Measurements from ENCODE around the gene SLC6A19. TPM values are rescaled to one million over a fixed set of nuclear protein-coding genes. Genes with fewer than 3 reads are reported as not detected.

Gene SLC6A19
- total and polyA plus RNA-seq, 2 donors (not counting 1 experiment from before 2014, with no cell fraction given) = not detected

DNA sequence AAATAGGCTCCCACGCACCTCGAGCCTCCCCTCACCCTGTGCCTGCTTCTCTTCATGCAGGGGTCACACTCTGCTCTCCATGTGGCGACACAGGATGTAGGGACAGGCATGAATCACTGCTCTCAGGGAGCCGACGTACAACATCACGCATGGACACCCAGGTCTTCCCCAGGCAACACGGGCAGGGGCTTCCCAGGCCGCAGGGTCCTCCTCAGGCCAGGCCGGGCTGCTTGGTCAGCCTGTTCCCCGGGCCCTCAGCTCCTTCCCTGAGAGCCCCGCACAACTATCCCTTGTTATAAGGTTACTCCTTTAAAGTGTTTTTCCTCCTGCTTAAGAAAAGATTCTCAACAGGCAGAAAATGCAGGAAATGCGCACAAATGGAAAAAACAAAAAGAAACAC lies 24.8 kb downstream of the SLC6A19 start:
- no peaks in the 10 kb centered on the region for H3K9me3 Mint-ChIP-seq (ENCODE audit: insufficient read depth)
- no peaks in the 10 kb centered on the region for H3K9me3 ChIP-seq (ENCODE audit: control extremely low read depth in 1 of 3, control insufficient read depth in 2 of 3, insufficient read depth in 1 of 3, low read length in 2 of 3)
- WGBS (ENCODE audit: insufficient coverage) = 80% methylated on average over 11 of the region's 12 CpGs
- CTCF ChIA-PET = no interaction called here
- no peak for ATAC-seq (ENCODE audit: low read depth)
- peaks cover 0 to 7% (median 0%) of the 10 kb centered on the region in 4 experiments for H3K27me3 ChIP-seq (replicated peaks in 1 of 4; ENCODE audit: control extremely low read depth in 1 of 4, control insufficient read depth in 3 of 4, insufficient read depth in 4 of 4, low read length in 3 of 4)
- no peak overlapping the region for H3K27ac ChIP-seq (ENCODE audit: low read length in 2 of 2)
- peaks cover 12% of the 10 kb centered on the region for H3K27me3 Mint-ChIP-seq
- no peaks in the 10 kb centered on the region for H4K20me1 ChIP-seq (ENCODE audit: control insufficient read depth, insufficient read depth, low read length, poor library complexity, severe bottlenecking)
- H3K4me3 Mint-ChIP-seq = no peak overlapping the region
- H3K27ac Mint-ChIP-seq = no peak overlapping the region
- no peaks in the 10 kb centered on the region for H3K36me3 ChIP-seq (replicated peaks in 1 of 2; ENCODE audit: control extremely low read depth in 1 of 2, control insufficient read depth in 1 of 2, extremely low read depth in 1 of 2, insufficient read depth in 2 of 2, low read length in 1 of 2)
- no peak overlapping the region for H2AFZ ChIP-seq (ENCODE audit: insufficient read depth, low read depth, low read length, poor library complexity, severe bottlenecking)
- no peaks in the 10 kb centered on the region for H3K79me2 ChIP-seq (ENCODE audit: control insufficient read depth, insufficient read depth, low read length)
- POLR2A ChIA-PET = no interaction called here
- TF ChIP-seq EZH2 (IDR thresholded peaks at IDR 0.05; ENCODE audit: borderline replicate concordance, insufficient read depth, low read depth, low read length, poor library complexity, severe bottlenecking) = no peak
- TF ChIP-seq, protein P1, sequence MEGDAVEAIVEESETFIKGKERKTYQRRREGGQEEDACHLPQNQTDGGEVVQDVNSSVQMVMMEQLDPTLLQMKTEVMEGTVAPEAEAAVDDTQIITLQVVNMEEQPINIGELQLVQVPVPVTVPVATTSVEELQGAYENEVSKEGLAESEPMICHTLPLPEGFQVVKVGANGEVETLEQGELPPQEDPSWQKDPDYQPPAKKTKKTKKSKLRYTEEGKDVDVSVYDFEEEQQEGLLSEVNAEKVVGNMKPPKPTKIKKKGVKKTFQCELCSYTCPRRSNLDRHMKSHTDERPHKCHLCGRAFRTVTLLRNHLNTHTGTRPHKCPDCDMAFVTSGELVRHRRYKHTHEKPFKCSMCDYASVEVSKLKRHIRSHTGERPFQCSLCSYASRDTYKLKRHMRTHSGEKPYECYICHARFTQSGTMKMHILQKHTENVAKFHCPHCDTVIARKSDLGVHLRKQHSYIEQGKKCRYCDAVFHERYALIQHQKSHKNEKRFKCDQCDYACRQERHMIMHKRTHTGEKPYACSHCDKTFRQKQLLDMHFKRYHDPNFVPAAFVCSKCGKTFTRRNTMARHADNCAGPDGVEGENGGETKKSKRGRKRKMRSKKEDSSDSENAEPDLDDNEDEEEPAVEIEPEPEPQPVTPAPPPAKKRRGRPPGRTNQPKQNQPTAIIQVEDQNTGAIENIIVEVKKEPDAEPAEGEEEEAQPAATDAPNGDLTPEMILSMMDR (IDR thresholded peaks at IDR 0.05) = no peak
- H3K4me2 ChIP-seq (replicated peaks; ENCODE audit: low read depth, low read length, poor library complexity, severe bottlenecking) = no peak overlapping the region
- no peak overlapping the region for H3K9ac ChIP-seq (ENCODE audit: low read length)
- no peak for DNase-seq
- no peaks in the 10 kb centered on the region for H3K4me1 ChIP-seq (ENCODE audit: control insufficient read depth in 2 of 2, insufficient read depth in 2 of 2, low read length in 2 of 2)
- H3K4me3 ChIP-seq (ENCODE audit: control extremely low read depth in 1 of 5, extremely low read depth in 1 of 5, insufficient read depth in 1 of 5, low read depth in 2 of 5, low read length in 4 of 5) = no peak overlapping the region
- no peaks in the 10 kb centered on the region for H3K4me1 Mint-ChIP-seq
- intact Hi-C loops (cut with micrococcal nuclease) = no loop called here

DNA sequence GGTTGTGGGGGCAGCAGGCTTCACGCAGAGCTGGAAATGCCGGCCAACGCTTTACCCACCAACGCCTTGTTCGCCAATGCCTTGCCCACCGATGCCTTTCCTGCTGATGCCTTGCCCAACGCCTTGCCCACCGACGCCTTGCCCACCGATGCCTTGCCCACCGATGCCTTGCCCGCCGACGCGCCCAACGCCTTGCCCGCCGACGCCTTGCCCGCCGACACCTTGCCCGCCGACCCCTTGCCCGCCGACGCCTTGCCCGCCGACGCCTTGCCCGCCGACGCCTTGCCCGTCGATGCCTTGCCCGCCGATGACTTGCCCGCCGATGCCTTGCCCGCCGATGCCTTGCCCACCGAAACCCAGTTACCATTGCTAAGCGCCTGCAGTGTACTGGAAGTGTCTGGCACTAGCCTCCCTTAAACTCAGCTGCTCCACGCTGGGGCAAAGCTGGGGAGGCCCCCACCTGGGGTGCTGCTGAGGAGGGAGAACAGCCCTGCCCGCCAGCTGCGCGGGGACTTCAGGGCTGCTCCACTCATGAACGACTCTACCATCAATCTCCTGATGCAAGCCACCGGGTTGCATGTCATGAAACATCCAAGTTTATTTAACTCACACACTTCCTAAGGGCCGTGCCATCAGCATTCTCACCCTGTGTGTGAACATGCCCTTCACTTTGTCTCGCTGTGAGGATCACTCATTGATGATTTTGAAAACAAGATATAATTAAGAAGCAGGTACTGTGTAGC lies 25.6 kb downstream of the SLC6A19 start:
- no peak overlapping the region for H3K9ac ChIP-seq (ENCODE audit: low read length)
- 93% methylated on average over 48 of the region's 50 CpGs for WGBS (ENCODE audit: insufficient coverage)
- no peaks in the 10 kb centered on the region for H3K4me1 Mint-ChIP-seq

More for the DNA sequence above, 25.6 kb downstream of the SLC6A19 start:
- Histone ChIP-seq H2AFZ (ENCODE audit: insufficient read depth, low read depth, low read length, poor library complexity, severe bottlenecking) (no peak overlapping the region), H4K20me1 (ENCODE audit: control insufficient read depth, insufficient read depth, low read length, poor library complexity, severe bottlenecking) (no peaks in the 10 kb centered on the region), H3K4me2 (replicated peaks; ENCODE audit: low read depth, low read length, poor library complexity, severe bottlenecking) (no peak overlapping the region), H3K27me3 (replicated peaks in 1 of 4; ENCODE audit: control extremely low read depth in 1 of 4, control insufficient read depth in 3 of 4, insufficient read depth in 4 of 4, low read length in 3 of 4) (peaks cover 0 to 7% (median 0%) of the 10 kb centered on the region in 4 experiments), H3K36me3 (replicated peaks in 1 of 2; ENCODE audit: control extremely low read depth in 1 of 2, control insufficient read depth in 1 of 2, extremely low read depth in 1 of 2, insufficient read depth in 2 of 2, low read length in 1 of 2) (no peaks in the 10 kb centered on the region), H3K79me2 (ENCODE audit: control insufficient read depth, insufficient read depth, low read length) (no peaks in the 10 kb centered on the region), H3K4me3 (ENCODE audit: control extremely low read depth in 1 of 5, extremely low read depth in 1 of 5, insufficient read depth in 1 of 5, low read depth in 2 of 5, low read length in 4 of 5) (no peak overlapping the region), H3K27ac (ENCODE audit: low read length in 2 of 2) (no peak overlapping the region), H3K9me3 (ENCODE audit: control extremely low read depth in 1 of 3, control insufficient read depth in 2 of 3, insufficient read depth in 1 of 3, low read length in 2 of 3) (no peaks in the 10 kb centered on the region), H3K4me1 (ENCODE audit: control insufficient read depth in 2 of 2, insufficient read depth in 2 of 2, low read length in 2 of 2) (no peaks in the 10 kb centered on the region)
- TF ChIP-seq EZH2 (IDR thresholded peaks at IDR 0.05; ENCODE audit: borderline replicate concordance, insufficient read depth, low read depth, low read length, poor library complexity, severe bottlenecking) = no peak
- TF ChIP-seq, protein P1 (IDR thresholded peaks at IDR 0.05) = no peak
- no peaks in the 10 kb centered on the region for H3K9me3 Mint-ChIP-seq (ENCODE audit: insufficient read depth)
- H3K27me3 Mint-ChIP-seq = peaks cover 12% of the 10 kb centered on the region
- intact Hi-C loops (cut with micrococcal nuclease) = no loop called here
- ChIA-PET POLR2A (no interaction called here), CTCF (no interaction called here)
- H3K27ac Mint-ChIP-seq = no peak overlapping the region
- H3K4me3 Mint-ChIP-seq = no peak overlapping the region
- ATAC-seq (ENCODE audit: low read depth) (no peak), DNase-seq (no peak)

All from B cell (primary cell).